ENCODE data around the gene HIVEP3.

DNA sequence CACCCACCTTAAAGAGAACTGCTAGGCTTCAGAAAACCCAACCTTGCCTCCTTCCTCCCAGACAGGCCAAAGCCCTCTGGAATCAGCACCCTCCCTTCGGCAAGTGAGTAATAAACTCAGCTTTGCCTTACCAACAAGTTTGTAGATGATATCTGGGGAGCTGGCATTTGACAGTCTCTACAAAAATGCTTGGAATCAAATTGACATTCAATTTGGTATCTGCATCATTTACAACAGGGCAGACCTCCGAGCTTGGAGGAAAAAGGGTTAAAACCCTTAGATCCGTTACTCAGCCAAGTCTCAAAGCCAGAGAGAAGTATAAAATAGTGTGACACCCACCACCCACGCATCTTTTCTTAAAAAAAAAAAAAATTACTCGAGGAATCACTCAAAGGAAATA is 285.0 kb downstream of the HIVEP3 start:
- no peak for TF ChIP-seq CTCF (conservative IDR thresholded peaks at IDR 0.05; ENCODE audit: low read length)
- no peak for TF ChIP-seq EZH2phosphoT487 (IDR thresholded peaks at IDR 0.05; ENCODE audit: borderline replicate concordance)

Measured in Loucy (cell line).